ENCODE data around the gene METTL15.

- TF ChIP-seq EZH2 (IDR thresholded peaks at IDR 0.05) (no peak), EZH2phosphoT487 (IDR thresholded peaks at IDR 0.05) (no peak)
- TF ChIP-seq, protein P1, sequence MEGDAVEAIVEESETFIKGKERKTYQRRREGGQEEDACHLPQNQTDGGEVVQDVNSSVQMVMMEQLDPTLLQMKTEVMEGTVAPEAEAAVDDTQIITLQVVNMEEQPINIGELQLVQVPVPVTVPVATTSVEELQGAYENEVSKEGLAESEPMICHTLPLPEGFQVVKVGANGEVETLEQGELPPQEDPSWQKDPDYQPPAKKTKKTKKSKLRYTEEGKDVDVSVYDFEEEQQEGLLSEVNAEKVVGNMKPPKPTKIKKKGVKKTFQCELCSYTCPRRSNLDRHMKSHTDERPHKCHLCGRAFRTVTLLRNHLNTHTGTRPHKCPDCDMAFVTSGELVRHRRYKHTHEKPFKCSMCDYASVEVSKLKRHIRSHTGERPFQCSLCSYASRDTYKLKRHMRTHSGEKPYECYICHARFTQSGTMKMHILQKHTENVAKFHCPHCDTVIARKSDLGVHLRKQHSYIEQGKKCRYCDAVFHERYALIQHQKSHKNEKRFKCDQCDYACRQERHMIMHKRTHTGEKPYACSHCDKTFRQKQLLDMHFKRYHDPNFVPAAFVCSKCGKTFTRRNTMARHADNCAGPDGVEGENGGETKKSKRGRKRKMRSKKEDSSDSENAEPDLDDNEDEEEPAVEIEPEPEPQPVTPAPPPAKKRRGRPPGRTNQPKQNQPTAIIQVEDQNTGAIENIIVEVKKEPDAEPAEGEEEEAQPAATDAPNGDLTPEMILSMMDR (IDR thresholded peaks at IDR 0.05), result no peak
Observed at GRCh38 chr11:28098257-28098656, 9.9 kb upstream of the METTL15 start.

All from neural progenitor cell (in vitro differentiated cells).